Measurements from ENCODE around the gene PRXL2B.
"Not testable (repeated sequence)": the region's sequence is repeated elsewhere in the genome, so short reads cannot be mapped to it uniquely, and the experiment has no call there.

PRXL2B gene

DNA sequence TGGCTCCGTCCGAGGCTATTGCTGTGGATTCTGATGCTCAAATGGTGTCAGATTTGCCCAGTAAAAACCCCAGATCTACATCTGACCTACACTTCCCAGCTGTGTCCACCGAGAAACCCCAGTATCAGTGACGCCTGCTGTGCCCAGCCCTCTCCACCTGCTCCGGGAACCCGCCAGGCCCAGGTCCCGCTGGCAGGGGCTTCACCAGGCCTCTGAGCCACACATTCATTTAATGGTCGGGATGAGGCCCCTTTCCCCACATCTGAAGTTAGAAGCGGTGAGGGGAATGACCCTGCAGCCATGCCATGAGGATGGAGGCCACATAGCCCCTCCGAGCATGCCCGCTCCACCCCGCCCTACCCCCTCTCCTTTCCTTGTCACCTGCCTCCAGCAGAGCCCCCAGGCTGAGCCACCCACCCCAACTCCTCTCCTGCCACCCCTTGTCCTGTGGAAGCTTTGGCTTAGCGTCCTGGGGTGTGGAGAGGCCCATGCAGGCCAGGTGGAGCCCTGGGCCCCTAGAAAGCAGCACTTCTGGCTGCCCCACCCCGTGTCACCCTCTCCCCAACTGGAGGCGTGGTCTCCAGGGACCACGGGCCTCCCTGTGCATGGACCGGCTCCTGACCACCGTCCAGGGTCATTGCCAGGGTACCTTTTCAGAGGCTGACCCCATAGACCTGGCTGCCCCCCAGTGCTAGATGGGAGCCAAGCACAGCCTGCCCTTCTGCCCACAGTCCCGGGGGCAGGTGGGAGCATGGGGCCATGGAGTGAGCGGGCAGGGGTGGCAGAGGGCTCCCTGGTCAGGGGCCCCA, 22.4 kb upstream of the PRXL2B start:
- intact Hi-C loops (cut with micrococcal nuclease), result no loop called here
- Mint-ChIP-seq H3K27ac (no peak overlapping the region), H3K36me3 (ENCODE audit: low read depth) (peaks cover 59% of the 10 kb centered on the region)

DNA sequence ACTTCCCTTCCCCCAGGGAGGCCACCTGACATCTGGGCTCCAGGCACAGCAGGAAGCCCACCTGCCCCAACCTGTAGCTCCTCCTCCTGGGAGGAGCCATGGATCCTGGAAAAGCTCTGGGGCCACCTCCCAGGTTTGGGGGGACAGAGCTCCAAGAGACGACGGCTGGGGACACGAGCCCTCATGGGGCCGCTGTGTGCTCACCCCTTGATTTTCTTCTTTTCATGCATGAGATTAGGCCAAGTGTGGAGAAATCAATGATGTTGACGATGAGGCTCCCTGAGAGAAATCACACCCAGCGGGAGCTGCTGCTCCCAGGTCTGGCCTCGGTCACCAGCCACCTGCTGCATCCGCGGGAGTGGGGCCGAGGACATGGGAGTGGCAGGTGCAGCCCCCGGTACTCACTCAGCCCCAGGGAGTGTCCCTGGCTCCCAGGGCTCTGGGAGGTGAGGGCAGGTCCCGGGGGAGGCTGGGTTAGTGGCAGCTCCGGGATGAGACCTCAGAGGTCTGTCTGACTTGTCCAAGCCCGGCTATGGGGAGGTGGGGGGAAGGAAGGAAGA, 21.7 kb upstream of the PRXL2B start:
- no peak overlapping the region for H3K4me3 Mint-ChIP-seq
- peaks cover 41% of the 10 kb centered on the region for H3K4me1 Mint-ChIP-seq (ENCODE audit: low read depth)
- H3K27me3 Mint-ChIP-seq, result peaks cover 15% of the 10 kb centered on the region
- H3K36me3 Mint-ChIP-seq (ENCODE audit: low read depth), result peaks cover 52% of the 10 kb centered on the region
- no peaks in the 10 kb centered on the region for H3K9me3 Mint-ChIP-seq
- intact Hi-C loops (cut with micrococcal nuclease), result no loop called here
- peak overlapping the region; percentile 52 for H3K27ac Mint-ChIP-seq

More for the DNA sequence above, 22.4 kb upstream of the PRXL2B start:
- no peak overlapping the region for H3K4me3 Mint-ChIP-seq
- peaks cover 43% of the 10 kb centered on the region for H3K4me1 Mint-ChIP-seq (ENCODE audit: low read depth)
- peaks cover 12% of the 10 kb centered on the region for H3K27me3 Mint-ChIP-seq
- H3K9me3 Mint-ChIP-seq, result no peaks in the 10 kb centered on the region

DNA sequence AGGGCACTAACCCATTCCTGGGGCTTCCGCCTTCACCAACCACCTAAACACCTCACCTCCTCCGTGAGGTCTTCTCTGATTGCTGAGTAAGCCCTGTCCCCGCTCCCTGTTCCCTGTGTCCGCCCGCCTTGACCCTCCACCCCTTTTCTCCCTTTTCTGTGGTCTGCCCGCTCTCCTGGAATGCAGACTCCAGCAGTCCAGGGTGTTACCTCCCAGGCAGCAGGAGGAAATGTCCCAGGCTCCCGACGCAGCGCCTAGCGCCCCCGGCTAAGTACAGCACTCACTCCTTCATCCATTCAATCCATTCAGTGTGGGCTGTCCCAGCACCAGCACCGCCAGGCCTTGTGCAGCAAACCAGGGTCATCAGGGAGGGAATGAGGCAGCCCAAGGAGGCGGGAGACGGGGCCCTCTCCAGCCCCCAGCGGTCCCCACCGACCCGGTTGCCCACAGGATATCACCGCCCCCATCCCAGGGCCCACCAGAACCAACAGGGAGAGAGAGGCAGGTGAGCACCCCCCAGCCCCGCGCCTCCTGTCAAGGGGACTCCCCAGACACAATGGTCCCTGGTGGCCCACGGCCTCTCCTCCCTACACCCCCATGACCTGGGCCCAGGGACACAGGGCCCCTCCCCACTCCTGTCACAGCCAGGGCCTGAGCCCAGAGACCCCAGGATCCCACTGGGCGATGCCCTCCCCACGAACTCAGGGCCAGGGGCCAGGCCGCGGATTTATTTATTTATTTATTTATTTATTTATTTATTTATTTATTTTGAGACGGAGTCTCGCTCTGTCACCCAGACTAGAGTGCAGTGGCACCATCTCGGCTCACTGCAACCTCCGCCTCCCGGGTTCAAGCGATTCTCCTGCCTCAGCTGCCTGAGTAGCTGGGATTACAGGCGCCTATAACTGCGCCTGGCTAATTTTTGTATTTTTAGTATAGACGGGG, 20.2 kb upstream of the PRXL2B start:
- Mint-ChIP-seq H3K4me3 (no peak overlapping the region), H3K27ac (peak overlapping the region; percentile 23), H3K36me3 (ENCODE audit: low read depth) (peaks cover 37% of the 10 kb centered on the region), H3K27me3 (peaks cover 20% of the 10 kb centered on the region), H3K9me3 (no peaks in the 10 kb centered on the region), H3K4me1 (ENCODE audit: low read depth) (peaks cover 40% of the 10 kb centered on the region)
- intact Hi-C loops (cut with micrococcal nuclease), result no loop called here

DNA sequence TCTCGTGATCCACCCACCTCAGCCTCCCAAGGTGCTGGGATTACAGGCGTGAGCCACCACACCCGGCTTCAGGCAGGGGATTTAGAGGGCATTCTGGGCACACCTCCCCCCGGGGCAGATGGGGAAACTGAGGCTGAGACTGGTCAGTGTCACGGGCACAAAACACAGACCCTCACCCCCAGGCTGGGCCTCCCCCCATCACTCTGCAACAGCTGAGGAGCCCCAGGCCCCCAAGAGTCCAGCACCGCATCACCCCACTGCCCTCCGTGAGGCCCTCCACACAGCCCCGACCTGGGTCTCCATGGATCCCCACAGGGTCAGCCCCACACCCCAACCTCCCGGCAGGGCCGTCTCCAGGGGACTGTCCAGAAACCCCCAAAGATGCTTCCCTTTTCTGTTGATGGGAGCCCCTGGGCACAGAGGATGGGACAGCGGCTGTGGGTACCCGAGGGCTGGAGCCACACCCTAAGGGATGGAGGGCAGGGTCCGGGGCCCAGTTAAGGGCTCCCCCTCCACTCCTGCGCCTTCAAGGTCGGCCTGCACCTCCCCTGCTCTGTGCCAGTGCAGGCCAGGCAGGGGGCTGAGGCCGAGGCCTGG, 19.4 kb upstream of the PRXL2B start:
- H3K27me3 Mint-ChIP-seq, result peaks cover 20% of the 10 kb centered on the region
- peaks cover under 1% of the 10 kb centered on the region for H3K9me3 Mint-ChIP-seq
- intact Hi-C loops (cut with micrococcal nuclease), result no loop called here
- no peak overlapping the region for H3K27ac Mint-ChIP-seq
- peaks cover 29% of the 10 kb centered on the region for H3K36me3 Mint-ChIP-seq (ENCODE audit: low read depth)
- peaks cover 38% of the 10 kb centered on the region for H3K4me1 Mint-ChIP-seq (ENCODE audit: low read depth)
- H3K4me3 Mint-ChIP-seq, result no peak overlapping the region

DNA sequence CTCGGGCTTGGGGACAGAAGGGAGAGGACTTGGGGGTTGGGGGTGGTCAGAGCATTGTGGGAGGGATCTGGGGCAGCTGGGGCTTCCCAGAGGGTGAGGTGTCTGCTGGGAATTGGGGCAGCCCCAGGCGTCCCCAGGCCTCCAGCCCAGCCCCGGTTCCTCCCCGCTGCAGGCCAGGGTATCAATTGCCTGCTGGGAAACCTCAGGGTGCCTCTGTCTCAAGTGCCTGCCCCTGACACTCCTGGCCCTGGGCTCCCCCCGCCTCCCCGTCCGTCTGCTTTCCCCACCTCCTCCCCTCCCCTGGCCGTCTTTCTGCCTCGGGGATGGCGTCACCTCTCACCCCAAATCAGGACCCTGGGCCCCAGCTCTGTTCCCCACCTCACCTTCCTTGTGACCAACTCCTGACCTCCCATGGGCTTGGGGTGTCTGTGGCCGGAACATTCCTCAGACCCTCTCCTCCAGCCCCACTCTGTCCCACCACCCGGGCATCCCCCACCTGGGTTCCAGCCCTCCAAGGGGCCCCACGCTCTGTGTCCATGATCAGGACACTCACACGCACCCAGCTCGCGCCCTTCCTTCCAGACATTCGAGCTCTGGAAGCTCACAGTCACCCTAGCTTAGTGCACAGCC, 18.3 kb upstream of the PRXL2B start:
- Mint-ChIP-seq H3K36me3 (ENCODE audit: low read depth) (peaks cover 24% of the 10 kb centered on the region), H3K27me3 (peaks cover 23% of the 10 kb centered on the region), H3K9me3 (peaks cover 11% of the 10 kb centered on the region), H3K4me1 (ENCODE audit: low read depth) (peaks cover 48% of the 10 kb centered on the region), H3K27ac (peak overlapping the region; percentile 40)
- intact Hi-C loops (cut with micrococcal nuclease); H3K4me3 Mint-ChIP-seq: not testable (repeated sequence)

DNA sequence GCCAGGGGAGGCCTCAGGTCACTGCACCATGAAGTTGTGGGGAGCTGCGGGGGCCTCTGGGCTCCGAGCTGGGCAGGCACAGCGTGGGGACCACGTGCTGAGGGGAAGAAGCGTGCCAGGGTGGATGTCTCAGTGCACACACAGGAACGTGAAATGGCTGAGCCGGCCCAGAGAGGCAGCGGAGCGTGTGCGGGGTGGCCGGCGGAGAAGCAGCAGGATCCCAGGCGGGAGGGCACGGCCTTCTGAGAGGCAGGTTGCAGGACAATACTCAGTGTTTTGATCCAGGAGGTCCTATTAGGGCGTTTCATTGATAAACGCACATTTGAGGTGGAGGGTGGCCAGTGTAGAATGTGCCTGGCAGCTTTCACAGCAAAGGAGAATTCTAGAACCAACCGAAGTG, 17.5 kb upstream of the PRXL2B start:
- Mint-ChIP-seq H3K27me3 (peaks cover 23% of the 10 kb centered on the region), H3K9me3 (peaks cover 19% of the 10 kb centered on the region), H3K36me3 (ENCODE audit: low read depth) (peaks cover 23% of the 10 kb centered on the region), H3K4me1 (ENCODE audit: low read depth) (peaks cover 53% of the 10 kb centered on the region), H3K27ac (peak overlapping the region; percentile 40), H3K4me3 (no peak overlapping the region)
- intact Hi-C loops (cut with micrococcal nuclease), result no loop called here

DNA sequence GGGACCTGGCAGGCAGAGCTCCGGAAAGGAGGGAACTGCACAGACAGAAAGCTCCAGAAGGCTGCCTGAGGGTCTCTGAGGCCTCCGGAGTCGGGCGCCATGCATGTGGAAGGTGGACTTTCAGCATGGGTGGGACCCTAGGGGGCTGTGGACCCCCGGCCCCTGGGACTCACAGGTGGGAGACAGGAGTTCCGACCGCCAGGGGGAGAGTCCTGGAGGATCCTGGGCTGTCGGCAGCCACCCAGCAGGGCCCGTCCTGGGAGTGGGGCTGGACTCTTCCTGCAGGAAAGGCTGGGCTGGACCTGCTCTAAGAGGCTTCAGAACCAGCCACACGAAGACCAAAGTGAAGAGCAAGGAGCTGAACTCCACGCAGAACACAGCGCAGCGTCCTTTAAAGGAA, 16.9 kb upstream of the PRXL2B start:
- Mint-ChIP-seq H3K27me3 (peaks cover 23% of the 10 kb centered on the region), H3K9me3 (peaks cover 22% of the 10 kb centered on the region), H3K27ac (peak overlapping the region; percentile 40), H3K4me1 (ENCODE audit: low read depth) (peaks cover 49% of the 10 kb centered on the region), H3K36me3 (ENCODE audit: low read depth) (peaks cover 17% of the 10 kb centered on the region)
- intact Hi-C loops (cut with micrococcal nuclease); H3K4me3 Mint-ChIP-seq: not testable (repeated sequence)

DNA sequence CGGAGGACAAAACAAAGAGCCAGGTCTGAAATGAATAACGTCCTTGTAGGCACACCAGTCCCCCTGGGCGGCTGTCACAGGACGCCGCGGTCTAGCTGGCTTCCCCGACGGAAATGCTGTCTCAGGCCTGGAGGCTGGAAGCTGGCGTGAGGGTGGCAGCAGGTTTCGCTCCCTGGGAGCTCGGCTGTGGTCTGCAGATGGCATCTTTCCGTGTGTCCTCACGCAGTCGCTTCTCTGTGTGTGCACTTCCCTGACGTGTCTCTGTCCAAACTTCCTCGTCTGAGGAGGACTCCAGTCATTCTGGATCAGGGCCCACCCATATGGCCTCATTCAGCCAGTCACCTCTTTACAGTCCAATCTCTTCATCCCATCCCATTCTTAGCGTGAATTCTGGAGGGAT, 16.2 kb upstream of the PRXL2B start:
- intact Hi-C loops (cut with micrococcal nuclease), result no loop called here
- peaks cover 22% of the 10 kb centered on the region for H3K9me3 Mint-ChIP-seq
- H3K27me3 Mint-ChIP-seq, result peaks cover 23% of the 10 kb centered on the region
- H3K36me3 Mint-ChIP-seq (ENCODE audit: low read depth), result peaks cover 13% of the 10 kb centered on the region
- peaks cover 45% of the 10 kb centered on the region for H3K4me1 Mint-ChIP-seq (ENCODE audit: low read depth)
- peak overlapping the region; percentile 40 for H3K27ac Mint-ChIP-seq
- no peak overlapping the region for H3K4me3 Mint-ChIP-seq

DNA sequence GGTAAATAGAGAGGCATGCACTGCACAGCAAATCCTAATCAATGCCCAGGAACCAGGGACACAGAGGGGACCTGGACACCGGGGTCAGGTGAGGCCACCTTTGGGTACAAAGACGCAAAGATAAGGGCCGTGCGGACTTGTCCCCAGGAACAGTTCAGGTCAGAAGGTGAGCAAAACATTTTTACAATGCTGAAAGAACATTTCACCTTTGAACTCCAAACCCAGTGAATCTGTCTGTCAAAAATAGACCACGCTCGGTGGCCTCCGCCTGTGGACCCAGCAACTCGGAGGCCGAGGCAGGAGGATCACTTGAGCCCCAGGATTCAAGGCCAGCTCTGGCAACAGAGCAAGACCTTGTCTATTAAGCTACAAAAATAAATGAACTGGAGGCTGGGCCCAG, 15.2 kb upstream of the PRXL2B start:
- peak overlapping the region; percentile 40 for H3K27ac Mint-ChIP-seq
- H3K27me3 Mint-ChIP-seq, result peaks cover 23% of the 10 kb centered on the region
- no peak overlapping the region for H3K4me3 Mint-ChIP-seq
- peaks cover 13% of the 10 kb centered on the region for H3K36me3 Mint-ChIP-seq (ENCODE audit: low read depth)
- peaks cover 22% of the 10 kb centered on the region for H3K9me3 Mint-ChIP-seq
- intact Hi-C loops (cut with micrococcal nuclease), result no loop called here
- H3K4me1 Mint-ChIP-seq (ENCODE audit: low read depth), result peaks cover 54% of the 10 kb centered on the region

DNA sequence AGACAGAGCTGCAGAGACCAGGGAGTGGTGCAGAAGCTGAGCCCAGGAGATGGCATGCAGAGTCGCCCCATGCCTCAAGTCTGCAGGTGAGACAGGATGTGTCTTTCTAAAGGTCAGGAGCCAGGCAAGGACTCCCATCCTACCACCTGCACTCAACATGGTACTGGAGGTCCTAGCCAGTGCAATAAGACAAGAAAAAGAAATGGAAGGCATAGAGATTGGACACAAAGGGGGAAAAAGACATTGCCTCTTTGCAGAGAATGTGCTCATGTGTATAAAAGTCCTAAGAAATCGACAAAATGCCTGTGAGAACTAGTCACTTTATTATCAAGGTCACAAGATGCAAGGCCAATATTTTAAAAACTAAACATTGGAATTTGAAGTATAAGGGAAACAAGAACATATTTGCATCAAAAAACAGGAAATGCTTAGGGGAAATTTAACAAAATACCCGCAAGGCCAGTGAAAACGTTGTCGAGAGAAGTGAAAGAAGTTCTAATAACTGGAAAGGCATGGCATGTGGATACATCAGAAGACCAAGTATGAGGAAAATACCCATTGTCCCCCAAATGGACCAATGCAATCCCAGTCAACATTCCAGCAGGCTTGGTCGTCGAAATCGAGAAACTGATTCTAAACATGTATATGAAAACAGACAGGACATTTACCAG, 13.2 kb upstream of the PRXL2B start:
- intact Hi-C loops (cut with micrococcal nuclease), result no loop called here
- H3K9me3 Mint-ChIP-seq, result peaks cover 22% of the 10 kb centered on the region
- H3K27ac Mint-ChIP-seq, result peak overlapping the region; percentile 86
- peaks cover 13% of the 10 kb centered on the region for H3K36me3 Mint-ChIP-seq (ENCODE audit: low read depth)
- H3K4me1 Mint-ChIP-seq (ENCODE audit: low read depth), result peaks cover 72% of the 10 kb centered on the region
- H3K4me3 Mint-ChIP-seq, result no peak overlapping the region
- peaks cover 17% of the 10 kb centered on the region for H3K27me3 Mint-ChIP-seq

DNA sequence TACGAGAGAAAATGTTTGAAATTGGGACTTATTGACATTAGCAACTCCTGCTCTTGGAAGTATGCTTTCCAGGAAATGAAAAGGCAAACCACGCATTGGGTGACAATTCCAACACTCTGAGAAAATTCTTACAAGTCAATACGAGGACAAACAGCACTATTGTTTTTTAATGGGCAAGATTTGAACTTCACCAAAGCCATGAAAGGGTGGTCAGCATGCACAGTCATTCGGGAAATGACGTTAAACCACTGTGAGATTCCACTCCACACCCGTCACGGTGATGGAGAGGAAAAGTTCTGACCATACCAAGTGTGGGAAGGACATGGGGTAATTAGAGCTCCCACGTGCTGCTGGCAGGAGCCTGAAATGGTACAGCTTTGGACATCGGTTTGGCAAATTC, 12.2 kb upstream of the PRXL2B start:
- H3K27ac Mint-ChIP-seq, result peak overlapping the region; percentile 86

DNA sequence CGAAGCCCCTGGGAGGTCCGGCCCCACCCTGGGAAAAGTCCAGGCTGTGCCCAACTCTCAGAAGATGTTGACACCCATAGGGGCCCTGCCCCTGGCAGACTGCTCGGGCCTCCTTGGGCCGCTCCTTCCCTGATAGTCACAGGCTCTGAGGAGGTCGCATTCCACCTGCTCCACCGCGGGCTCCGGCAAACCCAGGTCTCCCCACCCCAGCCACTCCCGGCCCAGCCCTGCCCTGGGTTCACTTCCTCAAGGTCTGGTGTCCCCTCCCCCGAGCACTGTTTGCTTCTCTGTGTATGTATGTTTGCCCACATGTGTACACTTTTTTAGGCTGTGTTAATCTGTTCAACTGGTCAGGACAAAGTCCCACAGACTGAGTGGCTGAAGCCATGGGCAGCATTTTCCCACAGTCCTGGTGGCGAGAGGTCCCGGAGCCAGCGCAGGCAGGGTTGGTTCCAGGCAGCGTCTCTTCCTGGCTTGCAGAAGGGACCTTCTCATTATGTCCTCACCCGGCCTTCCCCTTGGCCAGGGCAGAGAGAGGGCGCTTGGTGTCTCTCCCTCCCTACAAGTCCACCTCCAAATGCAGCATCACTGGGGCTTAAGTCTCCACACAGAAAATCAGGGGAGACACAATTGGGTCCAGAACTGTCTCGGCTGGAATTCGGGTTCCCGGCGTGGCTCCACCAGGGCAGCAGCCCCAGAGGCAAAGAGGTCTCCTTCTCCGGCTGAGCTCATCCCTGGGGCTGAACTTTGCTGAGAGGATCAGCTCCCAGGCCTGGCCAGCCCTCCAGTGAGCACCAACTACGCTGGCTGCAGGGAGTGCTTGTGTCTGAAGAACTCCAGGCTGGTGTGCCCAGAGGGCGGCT, 10.5 kb upstream of the PRXL2B start:
- Mint-ChIP-seq H3K4me3 (peak overlapping the region; percentile 13), H3K27ac (peak overlapping the region; percentile 90), H3K4me1 (ENCODE audit: low read depth) (peaks cover 75% of the 10 kb centered on the region), H3K36me3 (ENCODE audit: low read depth) (peaks cover 13% of the 10 kb centered on the region), H3K9me3 (peaks cover 22% of the 10 kb centered on the region), H3K27me3 (peaks cover 8% of the 10 kb centered on the region)
- intact Hi-C loops (cut with micrococcal nuclease), result no loop called here

More for the DNA sequence above, 12.2 kb upstream of the PRXL2B start:
- intact Hi-C loops (cut with micrococcal nuclease), result no loop called here
- Mint-ChIP-seq H3K9me3 (peaks cover 22% of the 10 kb centered on the region), H3K27me3 (peaks cover 11% of the 10 kb centered on the region), H3K36me3 (ENCODE audit: low read depth) (peaks cover 13% of the 10 kb centered on the region), H3K4me3 (no peak overlapping the region), H3K4me1 (ENCODE audit: low read depth) (peaks cover 77% of the 10 kb centered on the region)
